GM19463 (cell line): ENCODE measurements around the gene GPR75.

ENCODE experiments used
- ATAC-seq: cut with Tn5 transposase; IDR thresholded peaks from one replicate; pipeline ENCODE4 v1.9.1; 2021; ENCODE audit warnings: mild to moderate bottlenecking, moderate library complexity; ENCODE audit not compliant: unreplicated experiment

Gene GPR75

GRCh38 chr2:53859206-53860181 is at the start of gene GPR75:
TSS of gene GPR75 (minus strand) at chr2:53859967. CDS start at chr2:53854756, 5,211 bp downstream.
- no peak for ATAC-seq

GRCh38 chr2:53907582-53907981 is 47.8 kb upstream of the GPR75 start:
- ATAC-seq, result no peak

DNA sequence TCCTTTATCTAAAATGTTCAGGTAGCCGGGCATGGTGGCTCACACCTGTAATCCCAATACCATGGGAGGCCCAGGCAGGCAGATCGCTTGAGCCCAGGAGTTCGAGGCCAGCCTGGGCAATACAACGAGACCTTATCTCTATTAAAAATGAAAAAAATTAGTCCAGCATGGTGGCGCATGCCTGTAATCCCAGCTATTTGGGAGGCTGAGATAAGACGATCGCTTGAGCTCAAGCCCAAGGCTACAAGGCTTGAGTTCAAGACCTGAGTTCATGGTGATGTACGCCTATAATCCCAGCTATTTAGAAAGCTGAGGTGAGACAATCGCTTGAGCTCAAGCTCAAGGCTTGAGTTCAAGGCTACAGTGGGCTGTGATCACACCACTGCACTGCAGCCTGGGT is 45.6 kb upstream of the GPR75 start:
- no peak for ATAC-seq

DNA sequence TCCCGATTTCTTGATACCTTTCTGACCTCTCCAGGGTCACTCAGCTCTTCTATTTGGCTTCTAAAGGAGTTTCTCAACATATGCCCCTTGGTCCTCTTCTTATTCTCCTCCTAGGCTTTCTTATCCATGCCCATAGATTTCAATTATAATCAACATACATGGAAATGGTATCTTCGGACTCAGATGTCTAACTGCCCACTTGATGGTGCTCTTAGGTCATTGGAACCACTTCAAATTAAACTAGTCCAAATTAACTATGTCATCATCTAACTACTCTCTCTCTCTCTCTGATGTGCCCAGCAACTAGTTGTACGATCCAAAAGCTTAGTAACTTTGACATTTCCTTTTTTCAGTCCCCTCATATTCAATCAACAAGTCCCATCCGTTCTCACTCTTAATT is 43.2 kb upstream of the GPR75 start:
- ATAC-seq, result no peak

DNA sequence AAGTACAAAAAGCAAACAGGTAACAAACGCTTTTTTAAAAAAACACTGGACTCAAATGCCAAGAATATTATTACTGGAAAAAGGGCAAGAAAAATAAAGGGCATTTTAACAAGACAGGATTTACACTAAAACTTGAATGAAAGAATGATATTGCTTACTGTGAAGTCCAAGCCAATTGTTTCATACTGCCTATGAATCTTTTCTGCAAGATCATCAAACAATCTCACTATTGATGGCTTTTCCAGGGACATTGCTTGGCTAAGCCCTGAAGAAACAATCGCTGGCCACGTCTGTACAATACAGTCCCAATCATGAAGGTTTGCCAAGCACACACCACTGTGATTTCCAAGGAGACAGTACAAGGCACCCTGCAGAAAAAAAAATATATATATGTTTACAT is 41.4 kb upstream of the GPR75 start:
- no peak for ATAC-seq

DNA sequence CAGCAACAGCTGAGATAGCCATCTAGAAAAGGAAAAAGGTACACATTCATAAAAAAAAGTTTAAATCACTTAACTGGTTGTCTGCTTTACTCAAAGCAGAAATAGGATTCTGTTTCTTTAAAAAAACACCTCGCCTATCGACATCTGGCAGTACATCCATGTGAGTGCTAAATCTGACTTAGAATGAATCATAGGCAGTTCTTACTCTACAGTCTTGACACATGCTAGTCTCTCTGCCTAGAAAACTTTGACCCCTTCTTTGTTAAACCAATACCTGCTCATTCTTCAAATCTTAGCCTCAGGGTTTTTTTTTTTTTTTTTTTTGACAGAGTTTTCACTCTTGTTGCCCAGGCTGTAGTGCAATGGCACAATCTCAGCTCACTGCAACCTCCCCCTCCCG is 37.1 kb upstream of the GPR75 start:
- no peak for ATAC-seq

GRCh38 chr2:53886406-53887280 is 26.9 kb upstream of the GPR75 start:
- ATAC-seq, result no peak

- no peak for ATAC-seq
These were observed 25.1 kb upstream of the GPR75 start for GRCh38 chr2:53884883-53885282.

DNA sequence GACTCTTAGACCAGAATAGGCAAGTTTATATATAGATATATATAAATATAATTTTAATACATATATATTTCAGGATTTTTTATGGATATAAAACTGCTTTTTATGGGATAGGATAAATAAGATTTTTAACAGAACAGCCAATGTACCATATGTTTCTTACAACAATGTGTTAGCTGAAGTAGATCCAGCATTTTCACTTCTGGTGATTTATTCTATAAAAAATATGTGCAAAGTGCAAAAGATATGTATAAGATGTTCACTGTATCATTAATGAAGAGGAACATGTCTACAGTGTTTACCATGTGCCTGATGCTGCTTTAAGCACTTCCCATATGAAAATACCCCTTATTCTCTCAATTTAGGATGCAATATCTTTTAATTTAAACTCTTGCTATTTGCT is 22.2 kb upstream of the GPR75 start:
- no peak for ATAC-seq

GRCh38 chr2:53881360-53881759 is 21.6 kb upstream of the GPR75 start:
- no peak for ATAC-seq

DNA sequence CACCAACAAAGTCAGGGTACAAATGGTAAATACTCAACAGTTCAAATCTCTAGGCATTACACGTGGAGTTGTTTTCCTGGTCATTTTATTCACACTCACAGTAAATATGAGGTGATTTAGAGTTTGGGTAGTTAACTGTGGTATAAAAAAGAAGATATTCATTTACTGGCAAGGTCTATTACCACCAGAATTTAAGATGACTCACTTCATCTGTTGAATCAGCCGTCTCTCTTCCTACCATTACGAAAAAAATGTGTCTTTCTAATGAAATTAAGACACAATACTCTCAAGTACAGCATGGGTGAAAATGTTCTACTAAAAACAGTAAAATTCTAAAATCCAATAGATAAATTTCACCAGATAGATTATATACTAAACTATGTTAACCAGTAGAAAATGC is 21.0 kb upstream of the GPR75 start:
- ATAC-seq, result no peak

GRCh38 chr2:53877556-53877955 is 17.8 kb upstream of the GPR75 start:
- no peak for ATAC-seq

- no peak for ATAC-seq
These were observed 17.3 kb upstream of the GPR75 start for GRCh38 chr2:53877112-53877511.

DNA sequence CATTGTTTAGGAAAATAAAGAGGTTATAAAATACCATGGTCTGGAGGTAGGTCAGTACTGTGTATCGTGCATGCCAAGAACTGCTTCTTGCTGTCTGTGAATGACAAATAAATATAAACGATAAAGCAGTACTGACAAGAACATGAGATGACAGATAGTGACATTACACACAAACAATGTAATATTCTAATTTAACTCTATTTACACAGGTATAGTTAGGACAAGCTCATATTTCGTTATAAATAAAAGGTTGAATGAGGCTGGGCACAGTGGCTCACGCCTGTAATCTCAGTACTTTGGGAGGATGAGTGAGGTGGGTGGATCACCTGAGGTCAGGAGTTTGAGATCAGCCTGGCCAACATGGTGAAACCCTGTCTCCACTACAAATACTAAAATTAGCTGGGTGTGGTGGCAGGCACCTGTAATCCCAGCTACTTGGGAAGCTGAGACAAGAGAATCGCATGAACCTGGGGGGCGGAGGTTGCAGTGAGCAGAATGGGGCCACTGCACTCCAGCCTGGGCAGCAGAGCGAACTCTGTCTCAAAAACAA is 14.7 kb upstream of the GPR75 start:
- ATAC-seq, result no peak

- no peak for ATAC-seq
These were observed 8.0 kb upstream of the GPR75 start for GRCh38 chr2:53867773-53868172.

GRCh38 chr2:53867169-53867568 is 7.4 kb upstream of the GPR75 start:
- ATAC-seq, result no peak

GRCh38 chr2:53865962-53866361 is 6.2 kb upstream of the GPR75 start:
- no peak for ATAC-seq

DNA sequence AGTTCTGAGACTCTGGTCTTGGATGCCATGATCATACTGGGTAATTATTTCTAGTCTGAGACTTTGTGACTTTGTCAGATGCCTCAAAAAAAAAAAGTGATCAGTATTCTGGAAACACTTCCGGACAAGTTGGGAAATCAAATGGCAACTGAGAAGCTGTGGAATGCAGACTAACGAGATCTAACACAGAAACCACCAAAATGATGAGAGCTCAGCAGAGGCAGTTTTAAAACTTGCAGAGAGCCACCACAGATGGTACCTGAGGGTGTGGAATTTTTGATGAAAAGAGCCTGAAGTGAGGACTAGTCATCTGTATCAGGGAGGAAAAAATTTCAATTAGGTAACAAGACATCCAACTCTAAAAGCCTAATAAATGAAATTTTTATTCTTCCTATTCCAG is 5.5 kb upstream of the GPR75 start:
- no peak for ATAC-seq

DNA sequence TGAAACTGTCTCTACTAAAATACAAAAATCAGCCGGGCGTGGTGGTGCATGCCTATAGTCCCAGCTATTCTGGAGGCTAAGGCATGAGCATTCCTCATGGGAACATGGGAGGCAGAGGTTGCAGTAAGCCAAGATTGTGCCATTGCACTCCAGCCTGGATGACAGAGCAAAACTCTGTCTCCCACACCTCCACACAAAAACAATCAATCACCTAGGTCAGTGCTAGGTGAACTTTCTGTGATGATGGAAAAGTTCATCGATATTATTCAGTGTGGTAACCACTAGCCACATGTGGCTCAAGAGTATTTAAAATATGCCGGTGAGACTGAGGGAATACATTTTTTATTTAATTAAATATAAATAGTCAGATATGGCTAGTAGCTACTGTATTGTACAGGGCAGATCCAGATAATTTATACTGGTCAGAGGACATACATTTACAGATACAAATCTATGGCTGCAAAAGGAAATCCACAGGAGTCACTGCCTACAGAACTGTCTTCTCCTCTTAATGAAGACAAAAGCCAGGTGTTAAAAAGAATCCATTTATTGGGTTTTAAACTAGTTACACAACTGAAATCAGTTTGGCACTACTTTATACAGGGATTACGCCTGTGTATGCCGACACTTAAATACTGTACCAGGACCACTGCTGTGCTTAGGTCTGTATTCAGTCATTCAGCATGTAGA is 3.9 kb upstream of the GPR75 start:
- ATAC-seq, result no peak

DNA sequence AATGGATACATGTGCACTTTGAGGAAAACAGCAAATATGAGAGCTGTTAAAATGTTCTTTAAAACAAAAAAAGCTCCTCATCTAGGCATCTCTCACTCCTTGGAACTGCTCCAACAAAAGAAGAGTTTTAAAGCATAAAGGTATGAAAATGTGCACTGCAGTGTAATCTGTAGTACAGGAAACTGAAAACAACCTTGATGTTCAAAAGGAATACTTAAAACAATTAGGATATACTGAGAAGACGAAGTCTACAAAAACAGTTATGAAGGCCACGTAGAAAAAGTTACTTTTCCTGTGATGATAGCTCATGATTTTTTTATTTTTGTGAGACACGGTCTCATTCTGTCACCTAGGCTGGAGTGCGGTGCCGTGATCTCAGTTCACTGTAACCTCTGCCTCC is 2.1 kb upstream of the GPR75 start:
- ATAC-seq, result no peak

DNA sequence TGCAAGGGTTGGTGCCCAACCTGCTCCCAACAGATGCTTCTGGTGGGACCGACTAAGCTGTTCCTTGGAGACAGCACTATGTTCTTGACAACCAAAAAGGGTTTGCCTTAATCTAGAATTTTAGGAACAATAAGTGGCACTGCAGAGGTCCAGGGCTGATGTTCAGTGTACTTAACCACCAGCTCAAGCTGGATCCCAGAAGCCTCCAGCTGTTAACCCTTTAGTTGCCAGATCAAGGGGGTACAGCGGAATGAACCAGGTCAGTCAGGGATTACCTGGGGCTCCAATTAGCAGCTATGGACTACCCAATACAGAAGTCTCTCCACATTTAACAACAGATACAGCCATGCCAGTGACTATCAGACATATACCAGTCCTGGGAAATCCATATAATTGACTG is 3.5 kb downstream of the GPR75 start:
- ATAC-seq, result no peak
